DOHH2 (cell line): ENCODE data around the gene EEA1.

ENCODE experiments used
- EZH2phosphoT487 ChIP-seq: fragments of 200-600 bp; sonication (generic); IDR thresholded peaks from 2 replicates; pipeline ENCODE4 v1.6.1; 2017; ENCODE audit warnings: borderline replicate concordance, mild to moderate bottlenecking, antibody characterized with exemption, low read length, moderate library complexity, mixed read lengths
- TF ChIP-seq, protein P1 (sequence below): fragments of 200-600 bp; sonication (generic); IDR thresholded peaks from one replicate; pipeline ENCODE4 v1.5.1; 2014; ENCODE audit warnings: antibody characterized with exemption, mild to moderate bottlenecking, low read depth, low read length; ENCODE audit not compliant: poor library complexity, severe bottlenecking

DNA sequence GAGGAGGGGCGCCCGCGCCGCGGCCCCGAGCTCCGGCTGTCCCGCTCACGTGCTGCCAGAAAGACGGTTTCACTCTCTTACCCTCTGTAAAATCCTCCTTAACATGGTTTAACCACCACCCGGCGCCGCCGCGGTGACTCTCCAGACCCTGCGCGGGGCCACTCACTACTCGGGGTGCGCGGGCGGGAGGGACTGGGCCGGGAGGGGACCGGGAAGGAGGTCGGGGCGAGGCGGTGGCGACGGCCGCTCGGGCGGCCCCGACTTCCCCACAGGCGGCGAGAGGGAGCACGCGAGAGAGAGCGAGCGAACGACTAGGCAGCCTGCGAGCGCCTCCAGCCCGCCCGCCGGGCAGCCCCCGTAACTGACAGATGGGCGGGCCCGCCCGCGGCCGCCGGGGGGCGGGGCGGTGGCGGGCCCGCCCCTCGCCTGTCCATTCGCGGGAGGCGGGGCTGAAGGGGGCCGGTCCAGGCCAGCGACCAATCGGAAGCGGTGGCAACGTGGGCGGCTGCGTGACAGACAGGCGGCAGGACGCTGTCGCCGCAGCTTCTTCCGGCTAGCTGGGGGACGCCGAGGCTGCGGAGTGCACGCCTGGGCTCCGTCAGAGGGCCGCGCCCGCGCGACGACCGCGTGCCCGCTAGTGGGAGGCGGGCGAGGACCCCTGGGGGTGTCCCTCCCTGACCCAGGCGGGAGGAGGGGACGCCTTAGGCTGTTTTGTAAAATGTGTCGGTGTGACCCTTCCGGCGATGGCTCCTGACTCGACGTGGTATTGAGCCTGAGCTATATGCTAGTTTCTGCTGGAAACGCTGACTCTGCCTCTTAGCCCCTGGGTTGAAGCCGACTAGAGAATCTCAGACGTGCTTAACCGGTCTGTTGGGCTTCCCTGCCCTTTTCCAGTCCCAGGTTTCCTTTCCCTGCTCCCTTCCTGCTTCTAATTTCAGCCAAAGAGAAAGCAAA lies at the start of gene EEA1:
- TF ChIP-seq, protein P1, sequence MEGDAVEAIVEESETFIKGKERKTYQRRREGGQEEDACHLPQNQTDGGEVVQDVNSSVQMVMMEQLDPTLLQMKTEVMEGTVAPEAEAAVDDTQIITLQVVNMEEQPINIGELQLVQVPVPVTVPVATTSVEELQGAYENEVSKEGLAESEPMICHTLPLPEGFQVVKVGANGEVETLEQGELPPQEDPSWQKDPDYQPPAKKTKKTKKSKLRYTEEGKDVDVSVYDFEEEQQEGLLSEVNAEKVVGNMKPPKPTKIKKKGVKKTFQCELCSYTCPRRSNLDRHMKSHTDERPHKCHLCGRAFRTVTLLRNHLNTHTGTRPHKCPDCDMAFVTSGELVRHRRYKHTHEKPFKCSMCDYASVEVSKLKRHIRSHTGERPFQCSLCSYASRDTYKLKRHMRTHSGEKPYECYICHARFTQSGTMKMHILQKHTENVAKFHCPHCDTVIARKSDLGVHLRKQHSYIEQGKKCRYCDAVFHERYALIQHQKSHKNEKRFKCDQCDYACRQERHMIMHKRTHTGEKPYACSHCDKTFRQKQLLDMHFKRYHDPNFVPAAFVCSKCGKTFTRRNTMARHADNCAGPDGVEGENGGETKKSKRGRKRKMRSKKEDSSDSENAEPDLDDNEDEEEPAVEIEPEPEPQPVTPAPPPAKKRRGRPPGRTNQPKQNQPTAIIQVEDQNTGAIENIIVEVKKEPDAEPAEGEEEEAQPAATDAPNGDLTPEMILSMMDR: no peak
- TF ChIP-seq EZH2phosphoT487: no peak
